MG63 (cell line): Measurements from ENCODE around the gene HECTD4. TPM values are rescaled to one million over a fixed set of nuclear protein-coding genes. Genes with fewer than 3 reads are reported as not detected.
"Not testable (repeated sequence)": the region's sequence is repeated elsewhere in the genome, so short reads cannot be mapped to it uniquely, and the experiment has no call there.

Experiments
- DNase-seq: peaks from one replicate; pipeline ENCODE4 v3.0.0-alpha.2; 2020
- H3K27me3 ChIP-seq: fragments of 250-450 bp; sonication (Bioruptor Pico); 2 replicates; pipeline ENCODE4 v1.5.1; 2020; ENCODE audit warnings: mild to moderate bottlenecking, moderate library complexity
- H3K36me3 ChIP-seq: fragments of 250-450 bp; sonication (Bioruptor Pico); 2 replicates; pipeline ENCODE4 v1.5.1; 2020; ENCODE audit warnings: mild to moderate bottlenecking, moderate library complexity
- H3K4me3 ChIP-seq: fragments of 250-450 bp; sonication (Bioruptor Pico); 2 replicates; pipeline ENCODE4 v1.5.1; 2020; ENCODE audit warnings: mild to moderate bottlenecking, moderate library complexity
- H3K9me3 ChIP-seq: fragments of 250-450 bp; sonication (Bioruptor Pico); 2 replicates; pipeline ENCODE4 v1.5.1; 2020; ENCODE audit warnings: mild to moderate bottlenecking, moderate library complexity
- total RNA-seq: library from RNA; depleted of rRNA; stranded (reverse); fragments of >200 nt; shearing (Covaris generic); gene quantifications from 2 replicates; pipeline ENCODE4 v1.2.3, GENCODE V29; 2014; ENCODE audit warnings: low replicate concordance

The HECTD4 gene
- total RNA-seq, 1 experiment from 2014 or later, result 8.0 TPM

- Histone ChIP-seq H3K27me3 (no peaks in the 10 kb centered on the region), H3K9me3 (no peaks in the 10 kb centered on the region), H3K36me3 (peaks cover 26% of the 10 kb centered on the region), H3K4me3 (no peak overlapping the region)
- DNase-seq, result no peak
These were observed 149.0 kb downstream of the HECTD4 start for GRCh38 chr12:112233242-112233641.

DNA sequence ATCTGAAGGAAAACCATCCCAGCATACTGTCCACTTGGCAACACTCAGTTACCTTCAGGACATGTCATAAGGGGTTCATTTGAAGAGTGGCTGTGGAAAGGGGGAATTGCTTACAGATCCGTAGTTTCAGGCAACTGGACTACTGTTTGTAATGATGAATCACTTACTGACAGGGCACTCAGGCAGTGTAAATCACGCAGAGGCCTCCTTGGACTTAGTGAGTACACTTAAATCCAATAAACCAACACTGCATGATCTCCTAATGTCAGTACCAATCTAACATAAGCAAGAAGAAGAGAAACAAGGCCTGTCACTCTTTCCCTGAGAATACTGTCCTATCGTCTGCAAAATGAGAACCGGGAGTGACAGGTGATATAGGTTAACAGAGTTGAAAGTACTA lies 152.1 kb downstream of the HECTD4 start:
- peaks cover 36% of the 10 kb centered on the region for H3K36me3 ChIP-seq
- no peak for DNase-seq
- no peaks in the 10 kb centered on the region for H3K27me3 ChIP-seq

GRCh38 chr12:112226768-112227167 lies 155.5 kb downstream of the HECTD4 start:
- peaks cover 25% of the 10 kb centered on the region for H3K36me3 ChIP-seq
- H3K27me3 ChIP-seq, result no peaks in the 10 kb centered on the region
- no peaks in the 10 kb centered on the region for H3K9me3 ChIP-seq
- no peak overlapping the region for H3K4me3 ChIP-seq
- DNase-seq, result no peak

More for the DNA sequence above, 152.1 kb downstream of the HECTD4 start:
- no peak overlapping the region for H3K4me3 ChIP-seq
- H3K9me3 ChIP-seq, result no peaks in the 10 kb centered on the region

DNA sequence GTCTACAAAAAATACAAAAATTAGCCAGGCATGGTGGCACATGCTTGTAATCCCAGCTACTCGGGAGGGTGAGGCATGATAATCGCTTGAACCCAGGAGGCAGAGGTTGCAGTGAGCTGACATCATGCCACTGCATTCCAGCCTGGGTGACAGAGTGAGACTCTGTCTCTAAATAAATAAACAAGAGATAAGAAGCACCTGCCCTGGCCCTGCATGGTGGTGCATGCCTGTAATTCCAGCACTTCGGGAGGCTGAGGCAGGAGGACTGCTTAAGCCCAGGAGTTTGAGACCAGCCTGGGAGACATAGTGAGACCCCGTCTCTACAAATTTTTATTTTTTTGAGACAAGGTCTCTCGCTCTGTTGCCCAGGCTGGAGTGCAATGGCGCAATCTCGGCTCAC lies 161.6 kb downstream of the HECTD4 start:
- not testable (repeated sequence) for H3K27me3 ChIP-seq, DNase-seq, H3K36me3 ChIP-seq, H3K9me3 ChIP-seq, H3K4me3 ChIP-seq

DNA sequence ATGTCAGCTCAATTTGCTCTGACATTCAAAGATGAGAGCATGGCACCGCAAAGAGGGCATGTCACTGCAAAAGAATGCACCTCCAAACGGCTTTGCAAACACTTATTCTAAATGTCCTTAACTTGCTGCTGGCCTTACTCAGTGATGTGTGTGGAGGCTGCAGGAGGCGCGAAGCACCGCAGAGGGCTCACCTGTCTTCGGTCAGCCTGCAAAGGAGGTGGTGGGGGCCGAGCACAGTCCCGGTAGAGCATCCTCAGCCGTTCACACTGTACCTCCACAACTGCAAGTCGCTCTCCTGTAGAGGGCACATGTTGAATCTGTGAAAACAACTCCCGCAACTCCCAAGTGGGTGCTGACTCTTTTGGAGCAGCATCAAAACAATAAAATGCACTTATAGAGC lies 163.0 kb downstream of the HECTD4 start:
- no peaks in the 10 kb centered on the region for H3K27me3 ChIP-seq
- peaks cover 4% of the 10 kb centered on the region for H3K36me3 ChIP-seq
- H3K9me3 ChIP-seq, result no peaks in the 10 kb centered on the region
- H3K4me3 ChIP-seq, result no peak overlapping the region
- DNase-seq, result no peak

- no peak overlapping the region for H3K4me3 ChIP-seq
- H3K9me3 ChIP-seq, result no peaks in the 10 kb centered on the region
- no peak for DNase-seq
- no peaks in the 10 kb centered on the region for H3K27me3 ChIP-seq
- peaks cover 4% of the 10 kb centered on the region for H3K36me3 ChIP-seq
These were observed 164.1 kb downstream of the HECTD4 start for GRCh38 chr12:112218150-112218549.

DNA sequence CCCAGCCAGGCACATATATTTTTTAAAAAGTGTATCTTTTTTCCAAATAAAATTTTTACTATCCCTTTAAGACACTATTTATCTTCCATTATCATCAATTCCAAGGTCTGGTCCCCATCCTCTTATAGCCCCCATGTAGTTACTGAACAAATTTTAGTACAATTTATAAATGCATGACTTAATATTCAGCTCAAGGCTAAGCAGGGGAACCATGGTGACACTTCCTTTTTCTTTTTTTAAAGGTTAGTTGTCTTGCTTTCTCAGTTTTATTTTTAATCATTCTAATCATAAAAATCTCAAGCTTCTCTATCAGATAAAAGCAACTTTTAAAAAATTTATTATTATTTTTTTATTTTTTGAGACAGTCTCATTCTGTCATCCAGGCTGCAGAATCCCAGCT lies 164.6 kb downstream of the HECTD4 start:
- no peak for DNase-seq
- Histone ChIP-seq H3K4me3 (no peak overlapping the region), H3K36me3 (peaks cover 6% of the 10 kb centered on the region), H3K27me3 (no peaks in the 10 kb centered on the region), H3K9me3 (no peaks in the 10 kb centered on the region)

DNA sequence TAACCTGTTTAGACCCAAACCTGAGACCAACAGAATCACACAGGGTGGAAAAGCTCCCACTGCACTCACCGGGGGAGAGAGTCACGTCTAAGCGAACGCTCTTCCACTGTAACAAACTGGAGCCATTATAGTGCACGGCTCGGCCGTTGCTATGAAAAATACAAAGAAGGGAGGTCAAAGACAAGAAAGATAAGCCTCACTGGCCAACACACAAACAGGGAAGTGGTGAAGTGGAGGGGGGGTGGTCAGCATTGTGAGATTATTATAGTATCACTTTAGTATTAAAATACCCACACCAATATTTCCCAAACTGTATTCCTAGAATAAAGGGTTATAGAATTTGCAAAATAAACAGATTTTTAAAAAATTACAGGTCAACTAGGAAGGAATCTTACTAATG lies 166.0 kb downstream of the HECTD4 start:
- H3K4me3 ChIP-seq, result no peak overlapping the region

DNA sequence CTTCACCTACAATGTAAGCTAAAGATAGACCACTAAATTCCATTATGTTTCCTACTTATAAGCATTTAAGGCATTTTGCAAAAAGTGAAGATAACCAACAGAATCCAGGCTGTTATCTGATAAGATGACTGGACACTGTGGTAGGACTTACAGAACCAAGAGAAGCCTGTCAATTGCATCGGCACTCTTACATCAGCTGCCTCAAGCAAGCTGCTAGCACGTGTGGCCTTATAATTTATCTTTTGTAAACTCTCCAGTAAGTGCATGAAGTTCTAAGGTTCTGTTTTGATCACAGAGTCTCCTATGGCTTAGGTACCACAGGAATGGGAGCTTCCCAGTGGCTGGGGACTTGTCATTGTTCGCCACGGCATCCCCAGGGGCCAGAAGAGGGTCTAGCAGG lies 168.2 kb downstream of the HECTD4 start:
- no peak overlapping the region for H3K4me3 ChIP-seq
- no peak for DNase-seq
- peaks cover 22% of the 10 kb centered on the region for H3K36me3 ChIP-seq
- H3K9me3 ChIP-seq, result no peaks in the 10 kb centered on the region
- H3K27me3 ChIP-seq, result no peaks in the 10 kb centered on the region

More for the DNA sequence above, 166.0 kb downstream of the HECTD4 start:
- H3K36me3 ChIP-seq, result peaks cover 16% of the 10 kb centered on the region
- no peak for DNase-seq
- no peaks in the 10 kb centered on the region for H3K27me3 ChIP-seq
- no peaks in the 10 kb centered on the region for H3K9me3 ChIP-seq

DNA sequence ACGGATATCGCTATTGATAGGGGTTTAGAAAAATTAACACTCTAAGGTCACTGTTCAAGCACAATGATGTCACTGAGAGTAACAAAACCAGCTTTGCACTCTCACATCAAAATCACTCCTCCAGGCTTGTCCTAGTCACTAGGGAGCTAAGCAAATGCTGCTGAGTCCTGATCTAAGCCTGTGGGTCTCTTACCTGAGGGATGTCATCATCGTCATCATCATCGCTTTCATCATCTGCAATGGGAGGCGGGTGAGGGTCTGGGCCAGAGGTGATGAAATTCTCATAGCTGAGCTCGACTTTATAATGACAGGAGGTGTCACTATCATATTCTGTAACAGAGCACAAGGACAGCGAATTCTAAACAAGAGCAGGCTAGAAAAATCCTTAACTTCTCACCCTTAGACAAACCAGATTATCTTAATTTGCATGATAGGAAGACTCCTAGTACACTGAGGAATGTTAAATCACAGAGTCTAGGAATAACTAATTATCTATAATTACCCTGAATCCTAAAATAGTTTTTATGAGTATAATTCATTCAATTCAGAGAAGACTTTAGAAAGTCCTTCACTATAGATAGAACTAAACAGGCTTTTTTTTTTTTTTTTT lies 173.8 kb downstream of the HECTD4 start:
- no peaks in the 10 kb centered on the region for H3K27me3 ChIP-seq
- H3K36me3 ChIP-seq, result peaks cover 21% of the 10 kb centered on the region
- DNase-seq, result no peak
- no peak overlapping the region for H3K4me3 ChIP-seq
- no peaks in the 10 kb centered on the region for H3K9me3 ChIP-seq

GRCh38 chr12:112207397-112207924 lies 174.8 kb downstream of the HECTD4 start:
- no peaks in the 10 kb centered on the region for H3K9me3 ChIP-seq
- peaks cover 18% of the 10 kb centered on the region for H3K36me3 ChIP-seq
- H3K27me3 ChIP-seq, result no peaks in the 10 kb centered on the region
- no peak overlapping the region for H3K4me3 ChIP-seq
- no peak for DNase-seq

DNA sequence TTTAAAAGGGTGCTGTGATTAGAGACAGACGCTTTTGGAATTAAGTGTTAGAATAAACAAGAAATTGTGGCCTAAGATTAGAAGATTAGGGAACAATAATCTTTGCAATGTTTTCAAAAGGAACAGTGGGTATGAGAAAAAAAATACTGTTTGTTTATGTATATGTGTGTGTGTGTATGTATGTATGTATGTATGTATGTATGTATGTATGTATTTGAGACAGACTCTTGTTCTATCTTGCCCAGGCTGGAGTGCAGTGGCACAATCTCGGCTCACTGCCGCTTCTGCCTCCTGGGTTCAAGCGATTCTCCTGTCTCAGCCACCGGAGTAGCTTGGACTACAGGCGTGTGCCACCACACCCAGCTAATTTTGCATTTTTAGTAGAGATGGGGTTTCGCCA lies 175.3 kb downstream of the HECTD4 start:
- no peaks in the 10 kb centered on the region; the same call in 1 of the 2 replicates for H3K27me3 ChIP-seq
- H3K36me3 ChIP-seq, result peaks cover 13% of the 10 kb centered on the region
- H3K4me3 ChIP-seq, result no peak overlapping the region
- no peak for DNase-seq
- no peaks in the 10 kb centered on the region for H3K9me3 ChIP-seq

DNA sequence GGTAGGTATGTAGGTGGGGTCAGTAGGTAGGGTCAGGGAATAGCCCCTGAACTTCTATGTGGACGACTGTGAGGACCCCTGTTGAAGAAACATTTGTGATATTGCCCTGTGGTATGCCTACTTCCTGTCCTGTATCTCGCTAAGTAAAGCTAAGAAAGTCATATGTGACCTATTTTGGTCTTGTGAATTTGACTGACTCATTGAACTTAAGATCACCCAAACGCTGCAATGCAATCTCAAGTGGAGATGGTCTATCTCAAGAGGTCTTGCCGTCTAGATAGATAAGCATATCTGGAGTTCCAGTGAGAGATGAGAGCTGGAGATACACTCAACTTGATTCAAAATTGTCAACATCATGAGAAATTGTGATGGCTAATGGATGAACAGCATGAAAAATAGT lies 183.1 kb downstream of the HECTD4 start:
- DNase-seq, result no peak
- Histone ChIP-seq H3K27me3 (no peaks in the 10 kb centered on the region; the same call in 1 of the 2 replicates), H3K9me3 (no peaks in the 10 kb centered on the region), H3K4me3 (no peak overlapping the region), H3K36me3 (peaks cover 14% of the 10 kb centered on the region)

- no peaks in the 10 kb centered on the region for H3K9me3 ChIP-seq
- no peak overlapping the region for H3K4me3 ChIP-seq
- H3K36me3 ChIP-seq, result peaks cover 14% of the 10 kb centered on the region
- peak; percentile 48 for DNase-seq
- H3K27me3 ChIP-seq, result no peaks in the 10 kb centered on the region; the same call in 1 of the 2 replicates
These were observed 184.0 kb downstream of the HECTD4 start for GRCh38 chr12:112198120-112198733.

DNA sequence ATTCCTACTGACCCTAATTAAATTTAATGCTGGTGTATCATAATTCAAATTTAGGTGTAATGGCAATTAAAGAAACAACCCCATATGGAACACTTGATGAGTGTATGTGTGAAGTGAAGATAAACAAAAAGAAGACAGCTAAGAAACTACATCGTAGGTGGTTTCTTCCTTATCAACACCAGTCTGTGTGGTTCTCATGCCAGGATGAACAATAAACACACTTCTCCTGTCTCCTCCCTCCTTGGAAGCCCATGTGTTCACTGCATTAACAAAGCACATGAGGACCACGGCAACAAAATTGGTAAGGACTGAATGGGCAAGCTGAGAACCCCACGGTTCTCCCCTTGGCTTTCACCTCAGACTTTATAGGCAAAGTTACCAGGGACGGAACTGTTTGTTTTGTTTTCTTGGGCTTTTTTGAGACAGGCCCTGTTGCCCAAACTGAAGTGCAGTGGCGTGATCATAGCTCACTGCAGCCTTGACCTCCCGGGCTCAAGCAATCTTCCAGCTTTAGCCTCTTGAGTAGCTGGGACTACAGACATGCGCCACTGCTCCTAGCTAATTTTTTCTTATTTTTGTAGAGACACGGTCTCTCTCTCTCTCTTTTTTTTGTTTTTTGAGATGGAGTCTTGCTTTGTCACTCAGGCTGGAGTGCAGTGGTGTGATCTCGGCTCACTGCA lies 185.9 kb downstream of the HECTD4 start:
- no peaks in the 10 kb centered on the region for H3K9me3 ChIP-seq
- peaks cover 20% of the 10 kb centered on the region for H3K36me3 ChIP-seq
- H3K27me3 ChIP-seq, result no peaks in the 10 kb centered on the region
- no peak for DNase-seq
- H3K4me3 ChIP-seq, result no peak overlapping the region

GRCh38 chr12:112194601-112195247 lies 187.5 kb downstream of the HECTD4 start:
- H3K27me3 ChIP-seq, result no peaks in the 10 kb centered on the region
- no peaks in the 10 kb centered on the region for H3K9me3 ChIP-seq
- no peak overlapping the region for H3K4me3 ChIP-seq
- DNase-seq, result no peak
- H3K36me3 ChIP-seq, result peaks cover 18% of the 10 kb centered on the region

GRCh38 chr12:112192475-112192874 lies 189.8 kb downstream of the HECTD4 start:
- Histone ChIP-seq H3K9me3 (no peaks in the 10 kb centered on the region), H3K27me3 (no peaks in the 10 kb centered on the region), H3K4me3 (no peak overlapping the region), H3K36me3 (peaks cover 15% of the 10 kb centered on the region)
- DNase-seq, result no peak
